ENCODE results near the gene IGSF5.

DNA sequence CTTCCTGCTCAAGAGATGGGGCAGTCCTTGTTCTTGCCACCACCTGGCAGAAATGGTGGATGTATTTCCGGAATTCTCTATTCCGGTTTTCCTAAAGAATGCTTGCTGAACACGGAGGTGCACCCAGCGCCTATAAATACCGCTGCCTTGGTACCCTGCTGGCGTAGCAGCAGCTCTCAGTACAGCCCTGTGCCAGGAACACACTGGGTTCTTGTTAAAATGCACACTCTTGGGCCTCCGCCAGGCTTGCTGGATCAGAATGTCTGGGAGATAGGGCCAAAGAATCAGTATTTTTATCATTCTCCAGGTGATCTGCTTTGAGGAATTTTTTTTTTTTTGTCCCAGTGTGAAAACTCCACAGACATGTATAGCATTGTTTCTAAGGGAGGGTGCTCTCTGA lies 54.2 kb downstream of the IGSF5 start:
- no peak for TF ChIP-seq POLR2AphosphoS5 (IDR thresholded peaks at IDR 0.05)
- TF ChIP-seq, protein P1, sequence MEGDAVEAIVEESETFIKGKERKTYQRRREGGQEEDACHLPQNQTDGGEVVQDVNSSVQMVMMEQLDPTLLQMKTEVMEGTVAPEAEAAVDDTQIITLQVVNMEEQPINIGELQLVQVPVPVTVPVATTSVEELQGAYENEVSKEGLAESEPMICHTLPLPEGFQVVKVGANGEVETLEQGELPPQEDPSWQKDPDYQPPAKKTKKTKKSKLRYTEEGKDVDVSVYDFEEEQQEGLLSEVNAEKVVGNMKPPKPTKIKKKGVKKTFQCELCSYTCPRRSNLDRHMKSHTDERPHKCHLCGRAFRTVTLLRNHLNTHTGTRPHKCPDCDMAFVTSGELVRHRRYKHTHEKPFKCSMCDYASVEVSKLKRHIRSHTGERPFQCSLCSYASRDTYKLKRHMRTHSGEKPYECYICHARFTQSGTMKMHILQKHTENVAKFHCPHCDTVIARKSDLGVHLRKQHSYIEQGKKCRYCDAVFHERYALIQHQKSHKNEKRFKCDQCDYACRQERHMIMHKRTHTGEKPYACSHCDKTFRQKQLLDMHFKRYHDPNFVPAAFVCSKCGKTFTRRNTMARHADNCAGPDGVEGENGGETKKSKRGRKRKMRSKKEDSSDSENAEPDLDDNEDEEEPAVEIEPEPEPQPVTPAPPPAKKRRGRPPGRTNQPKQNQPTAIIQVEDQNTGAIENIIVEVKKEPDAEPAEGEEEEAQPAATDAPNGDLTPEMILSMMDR (IDR thresholded peaks at IDR 0.05) = no peak

Measured in transverse colon (tissue), 4 donors.